Retinal pigment epithelial cell (primary cell): ENCODE results near the gene PABPC3.

Source experiments
- DNase-seq: peaks from one replicate; pipeline ENCODE4 v3.0.0-alpha.2; 2010; ENCODE audit warnings: low read depth
- H3K4me3 ChIP-seq: 2 replicates; pipeline ENCODE4 v1.5.1; 2011; ENCODE audit warnings: mild to moderate bottlenecking, low read length, control low read depth, moderate library complexity
- TF ChIP-seq, protein P1 (sequence below): conservative IDR thresholded peaks from 2 replicates; pipeline ENCODE4 v1.5.1; 2011; ENCODE audit warnings: low read depth, low read length, control low read depth, inconsistent platforms

PABPC3 gene

DNA sequence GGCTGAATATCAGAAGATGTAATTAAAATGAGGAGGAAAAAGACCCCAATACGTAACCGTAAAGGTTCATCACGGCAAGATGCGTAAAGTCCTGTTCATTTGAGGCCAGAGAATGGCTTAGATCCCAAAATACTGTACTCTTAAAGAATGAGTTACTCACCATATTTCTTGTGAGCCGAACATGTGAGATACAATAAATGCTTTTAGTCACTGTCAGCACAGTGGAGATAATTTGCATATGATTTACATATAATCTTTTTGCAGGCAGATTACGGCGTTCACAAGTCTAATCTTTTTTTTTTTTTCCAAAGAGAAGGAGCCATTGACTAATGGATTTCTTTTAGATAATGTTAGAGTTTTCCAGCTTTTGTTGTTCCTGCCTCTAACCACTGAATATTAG, 47.8 kb downstream of the PABPC3 start:
- DNase-seq: no peak

GRCh38 chr13:25147638-25148401, 51.9 kb downstream of the PABPC3 start:
- no peak overlapping the region for H3K4me3 ChIP-seq
- TF ChIP-seq, protein P1, sequence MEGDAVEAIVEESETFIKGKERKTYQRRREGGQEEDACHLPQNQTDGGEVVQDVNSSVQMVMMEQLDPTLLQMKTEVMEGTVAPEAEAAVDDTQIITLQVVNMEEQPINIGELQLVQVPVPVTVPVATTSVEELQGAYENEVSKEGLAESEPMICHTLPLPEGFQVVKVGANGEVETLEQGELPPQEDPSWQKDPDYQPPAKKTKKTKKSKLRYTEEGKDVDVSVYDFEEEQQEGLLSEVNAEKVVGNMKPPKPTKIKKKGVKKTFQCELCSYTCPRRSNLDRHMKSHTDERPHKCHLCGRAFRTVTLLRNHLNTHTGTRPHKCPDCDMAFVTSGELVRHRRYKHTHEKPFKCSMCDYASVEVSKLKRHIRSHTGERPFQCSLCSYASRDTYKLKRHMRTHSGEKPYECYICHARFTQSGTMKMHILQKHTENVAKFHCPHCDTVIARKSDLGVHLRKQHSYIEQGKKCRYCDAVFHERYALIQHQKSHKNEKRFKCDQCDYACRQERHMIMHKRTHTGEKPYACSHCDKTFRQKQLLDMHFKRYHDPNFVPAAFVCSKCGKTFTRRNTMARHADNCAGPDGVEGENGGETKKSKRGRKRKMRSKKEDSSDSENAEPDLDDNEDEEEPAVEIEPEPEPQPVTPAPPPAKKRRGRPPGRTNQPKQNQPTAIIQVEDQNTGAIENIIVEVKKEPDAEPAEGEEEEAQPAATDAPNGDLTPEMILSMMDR: no peak
- DNase-seq: no peak

More for the DNA sequence above, 47.8 kb downstream of the PABPC3 start:
- TF ChIP-seq, protein P1: no peak
- H3K4me3 ChIP-seq: no peak overlapping the region

DNA sequence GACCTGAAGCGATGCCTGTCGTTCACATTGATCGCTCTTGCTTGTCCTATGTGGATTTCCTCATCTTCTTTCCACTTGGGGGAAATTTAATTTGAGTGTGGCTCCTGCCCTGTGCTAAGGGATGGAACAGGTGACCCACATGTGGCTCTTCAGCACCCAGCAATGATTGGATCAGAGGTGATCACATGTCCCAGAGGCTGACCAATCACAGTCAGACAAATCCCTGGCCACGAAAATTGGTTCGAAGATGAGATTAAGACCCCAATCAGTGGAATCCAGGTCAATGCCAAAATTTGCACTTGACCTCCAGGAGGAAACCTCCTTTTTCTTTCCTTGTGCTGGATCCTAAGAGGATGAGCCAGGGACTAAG, 52.5 kb downstream of the PABPC3 start:
- TF ChIP-seq, protein P1: no peak
- DNase-seq: no peak
- H3K4me3 ChIP-seq: no peak overlapping the region
